ENCODE measurements around the gene ATP23. TPM values are rescaled to one million over a fixed set of nuclear protein-coding genes. Genes with fewer than 3 reads are reported as not detected.

Gene ATP23
- total RNA-seq, 1 experiment from 2014 or later = 4.7 TPM

- H3K36me3 Mint-ChIP-seq (ENCODE audit: insufficient read depth in 1 of 3, low read depth in 3 of 3) = no peaks in the 10 kb centered on the region; a peak in 1 of 7 replicates
- H2BK15ac ChIP-seq (ENCODE audit: low read depth, low read length) = 0 out of 2 replicates have a peak overlapping the region, but pooled peaks have one; percentile 29
- H4K5ac ChIP-seq (ENCODE audit: insufficient read length, low read depth, low read length) = no peak overlapping the region
- H3K4me1 ChIP-seq (ENCODE audit: insufficient read depth, low read length) = peaks cover 11% of the 10 kb centered on the region; the same call in 1 of the 2 replicates
- H3K56ac ChIP-seq (ENCODE audit: insufficient read length, low read depth, low read length) = no peak overlapping the region
- no peaks in the 10 kb centered on the region for H3K79me1 ChIP-seq (ENCODE audit: insufficient read depth, low read depth, low read length, poor library complexity, severe bottlenecking)
- no peak overlapping the region for H3K4me3 Mint-ChIP-seq
- H2AFZ ChIP-seq (ENCODE audit: low read length) = no peak overlapping the region
- no peak overlapping the region for H3K18ac ChIP-seq (ENCODE audit: insufficient read length, low read depth, low read length)
- H3K27me3 ChIP-seq (ENCODE audit: insufficient read depth, low read length) = peaks cover 4% of the 10 kb centered on the region; the same call in 1 of the 2 replicates
- H3K4me1 Mint-ChIP-seq = peaks cover 30 to 33% of the 10 kb centered on the region in 2 experiments
- H3K9me3 ChIP-seq (ENCODE audit: control insufficient read depth, low read depth, low read length) = no peaks in the 10 kb centered on the region
- no peaks in the 10 kb centered on the region for H3K79me2 ChIP-seq (ENCODE audit: insufficient read depth, low read length)
- no peak overlapping the region for H4K8ac ChIP-seq (replicated peaks; ENCODE audit: insufficient read length, low read depth, low read length)
- H3T11ph ChIP-seq (ENCODE audit: low read length) = no peak overlapping the region
- H3K27me3 Mint-ChIP-seq (ENCODE audit: low read depth) = peaks cover 29% of the 10 kb centered on the region
- no peak overlapping the region for H4K91ac ChIP-seq (ENCODE audit: insufficient read length, low read depth, low read length)
- H3K23ac ChIP-seq (ENCODE audit: insufficient read length, low read depth, low read length) = no peak overlapping the region
- H2BK20ac ChIP-seq (ENCODE audit: low read depth, low read length, poor library complexity, severe bottlenecking) = no peak overlapping the region
- no peak overlapping the region for H2AK5ac ChIP-seq (ENCODE audit: insufficient read length, low read length)
- no peak overlapping the region for H2BK5ac ChIP-seq (ENCODE audit: insufficient read length, low read length)
- H4K20me1 ChIP-seq (ENCODE audit: control insufficient read depth, insufficient read depth, insufficient read length) = no peaks in the 10 kb centered on the region
- peaks cover 12% of the 10 kb centered on the region for H3K23me2 ChIP-seq (ENCODE audit: insufficient read length, low read depth, low read length, poor library complexity, severe bottlenecking)
- TF ChIP-seq CTCF (conservative IDR thresholded peaks at IDR 0.05) = no peak
- H3K4ac ChIP-seq (ENCODE audit: low read depth, low read length) = no peak overlapping the region
- no peak overlapping the region for H3K4me2 ChIP-seq (ENCODE audit: insufficient read depth, insufficient read length, low read length)
- no peaks in the 10 kb centered on the region for H3K9me3 Mint-ChIP-seq
- DNase-seq = no peak
- no peak overlapping the region for H2BK12ac ChIP-seq (ENCODE audit: insufficient read length, low read depth, low read length)
- H3K27ac Mint-ChIP-seq = no peak overlapping the region
- H2BK120ac ChIP-seq (ENCODE audit: low read depth, low read length, poor library complexity, severe bottlenecking) = no peak overlapping the region
- H3K9ac ChIP-seq (ENCODE audit: extremely low read depth, insufficient read length, low read length) = no peak overlapping the region
- H3K27ac ChIP-seq (ENCODE audit: insufficient read length, low read depth, low read length) = no peak overlapping the region
- no CpG with 5 or more reads among the region's 10 CpGs for WGBS (ENCODE audit: extremely low coverage, insufficient read length, low lambda C conversion rate)
- H3K14ac ChIP-seq (ENCODE audit: insufficient read depth, low read length) = no peak overlapping the region; the same call in 1 of the 2 replicates
Observed at GRCh38 chr12:57899010-57899662, 42.2 kb upstream of the ATP23 start.
